Eye (tissue), 1 donor: ENCODE results near the gene COQ2.
"Not testable (repeated sequence)": the region's sequence is repeated elsewhere in the genome, so short reads cannot be mapped to it uniquely, and the experiment has no call there.

ENCODE experiments used
- DNase-seq: peaks from one replicate; pipeline ENCODE4 v3.0.0-alpha.2; 2015

The COQ2 gene

GRCh38 chr4:83284193-83285054 is at the start of gene COQ2:
Gene COQ2 (minus strand): TSS chr4:83284798. CDS start chr4:83284764, 34 bp downstream.
- DNase-seq = peak; percentile 98

- no peak for DNase-seq
Observed at GRCh38 chr4:83331956-83332355, 47.4 kb upstream of the COQ2 start.

GRCh38 chr4:83329521-83330110 is 45.0 kb upstream of the COQ2 start:
- no peak for DNase-seq

- DNase-seq = no peak
Observed at GRCh38 chr4:83328521-83329187, 44.1 kb upstream of the COQ2 start.

GRCh38 chr4:83326546-83326945 is 41.9 kb upstream of the COQ2 start:
- DNase-seq = no peak

- DNase-seq = not testable (repeated sequence)
Observed at GRCh38 chr4:83325306-83325705, 40.7 kb upstream of the COQ2 start.

- DNase-seq = peak; percentile 32
Observed at GRCh38 chr4:83323136-83323535, 38.5 kb upstream of the COQ2 start.

GRCh38 chr4:83320548-83320947 is 36.0 kb upstream of the COQ2 start:
- DNase-seq = no peak

- no peak for DNase-seq
Observed at GRCh38 chr4:83318666-83319065, 34.1 kb upstream of the COQ2 start.

- DNase-seq = no peak
Observed at GRCh38 chr4:83317671-83318070, 33.1 kb upstream of the COQ2 start.

- DNase-seq = no peak
Observed at GRCh38 chr4:83316459-83317165, 32.0 kb upstream of the COQ2 start.

- no peak for DNase-seq
Observed at GRCh38 chr4:83315341-83315870, 30.8 kb upstream of the COQ2 start.

- no peak for DNase-seq
Observed at GRCh38 chr4:83308672-83309071, 24.1 kb upstream of the COQ2 start.

- DNase-seq = no peak
Observed at GRCh38 chr4:83307920-83308319, 23.3 kb upstream of the COQ2 start.

GRCh38 chr4:83305187-83305586 is 20.6 kb upstream of the COQ2 start:
- no peak for DNase-seq

GRCh38 chr4:83297548-83298260 is 13.1 kb upstream of the COQ2 start:
- no peak for DNase-seq

- no peak for DNase-seq
Observed at GRCh38 chr4:83293305-83294046, 8.9 kb upstream of the COQ2 start.

- DNase-seq = not testable (repeated sequence)
Observed at GRCh38 chr4:83290059-83290774, 5.6 kb upstream of the COQ2 start.

- not testable (repeated sequence) for DNase-seq
Observed at GRCh38 chr4:83288381-83288780, 3.8 kb upstream of the COQ2 start.

GRCh38 chr4:83285055-83285407 is 433 bp upstream of the COQ2 start:
- DNase-seq = no peak

GRCh38 chr4:83283181-83283580 is 1.4 kb downstream of the COQ2 start:
- DNase-seq = no peak
